ENCODE measurements around the gene TBC1D3D. TPM values are rescaled to one million over a fixed set of nuclear protein-coding genes. Genes with fewer than 3 reads are reported as not detected.
"Not testable (repeated sequence)": the region's sequence is repeated elsewhere in the genome, so short reads cannot be mapped to it uniquely, and the experiment has no call there.

Gene TBC1D3D
- not detected for polyA plus RNA-seq

DNA sequence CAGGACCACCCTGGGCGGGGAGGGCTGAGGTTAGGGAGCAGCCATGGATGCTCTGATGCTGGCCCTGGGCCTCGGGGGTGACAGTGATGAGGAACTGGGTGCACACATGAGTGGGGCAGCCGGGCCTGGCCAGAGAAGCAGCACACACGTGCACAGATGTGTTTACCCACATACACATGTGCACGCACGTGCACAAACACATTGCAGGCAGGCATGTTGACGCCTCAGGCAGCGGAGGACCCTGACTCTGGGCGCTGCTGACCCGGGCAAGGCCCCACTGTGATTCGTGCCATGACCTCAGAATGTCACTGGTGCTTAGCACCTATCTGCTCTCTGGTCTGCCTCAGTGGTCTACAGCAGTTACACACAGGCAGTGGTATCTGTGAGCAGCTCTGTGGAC lies at the start of gene TBC1D3D:
Gene TBC1D3D (plus strand): TSS at position 301 of the 400 bp plus-strand sequence. CDS start 1,585 bp downstream, outside the sequence.
- H3K27ac Mint-ChIP-seq, H3K9me3 Mint-ChIP-seq, H3K36me3 Mint-ChIP-seq, H3K4me1 Mint-ChIP-seq, H3K27me3 Mint-ChIP-seq, H3K4me3 Mint-ChIP-seq: not testable (repeated sequence)

DNA sequence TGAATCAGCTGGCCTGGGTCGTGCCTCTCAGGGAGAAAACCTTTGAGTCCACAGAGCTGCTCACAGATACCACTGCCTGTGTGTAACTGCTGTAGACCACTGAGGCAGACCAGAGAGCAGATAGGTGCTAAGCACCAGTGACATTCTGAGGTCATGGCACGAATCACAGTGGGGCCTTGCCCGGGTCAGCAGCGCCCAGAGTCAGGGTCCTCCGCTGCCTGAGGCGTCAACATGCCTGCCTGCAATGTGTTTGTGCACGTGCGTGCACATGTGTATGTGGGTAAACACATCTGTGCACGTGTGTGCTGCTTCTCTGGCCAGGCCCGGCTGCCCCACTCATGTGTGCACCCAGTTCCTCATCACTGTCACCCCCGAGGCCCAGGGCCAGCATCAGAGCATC lies 14.8 kb upstream of the TBC1D3D start, which contains the start of gene TBC1D3L:
Gene TBC1D3L (minus strand): TSS at position 101 of the 400 bp plus-strand sequence. CDS start 1,540 bp downstream, outside the sequence.
- not testable (repeated sequence) for H3K27ac Mint-ChIP-seq, H3K27me3 Mint-ChIP-seq, H3K4me3 Mint-ChIP-seq, H3K36me3 Mint-ChIP-seq, H3K4me1 Mint-ChIP-seq, H3K9me3 Mint-ChIP-seq

Other genes starting within 250 kb of the TBC1D3D start
- not detected for gene TBC1D3K, start 79.6 kb upstream of the TBC1D3D start, polyA plus RNA-seq
- gene TBC1D3L, start 14.9 kb upstream of the TBC1D3D start, polyA plus RNA-seq = 3.1 TPM
- not detected for gene TBC1D3C, start 64.7 kb downstream of the TBC1D3D start, polyA plus RNA-seq
- gene TBC1D3E, start 124.0 kb downstream of the TBC1D3D start, polyA plus RNA-seq = not detected
- not detected for gene TBC1D3, start 188.6 kb downstream of the TBC1D3D start, polyA plus RNA-seq